Neural cell (in vitro differentiated cells): Measurements from ENCODE around the gene GRIA1. TPM values are rescaled to one million over a fixed set of nuclear protein-coding genes. Genes with fewer than 3 reads are reported as not detected.

Experiments used
- H2AFZ ChIP-seq: fragments of 200-600, 300-800 bp; sonication (generic), shearing (Covaris generic); 2 replicates; pipeline ENCODE4 v1.6.0; 2014; ENCODE audit warnings: low read depth, mild to moderate bottlenecking, antibody characterized with exemption, low read length, moderate library complexity
- H3F3A ChIP-seq: fragments of 200-600 bp; shearing (Covaris generic); 2 replicates; pipeline ENCODE4 v1.6.1; 2016; ENCODE audit warnings: mild to moderate bottlenecking, moderate library complexity, mixed read lengths, antibody characterized with exemption, low read length; ENCODE audit not compliant: insufficient read depth, poor library complexity, severe bottlenecking
- H3K27ac ChIP-seq: fragments of 200-600, 300-800 bp; sonication (generic), shearing (Covaris generic); 2 replicates; pipeline ENCODE4 v1.5.1; 2014; ENCODE audit warnings: mild to moderate bottlenecking, low read length, moderate library complexity
- H3K27me3 ChIP-seq: fragments of 300-800, 200-600 bp; sonication (generic), shearing (Covaris generic); 2 replicates; pipeline ENCODE4 v1.6.0; 2014; ENCODE audit warnings: mild to moderate bottlenecking, low read depth, low read length, moderate library complexity; ENCODE audit not compliant: insufficient read depth
- H3K36me3 ChIP-seq: fragments of 300-800, 200-600 bp; sonication (generic), shearing (Covaris generic); 2 replicates; pipeline ENCODE4 v1.5.1; 2014; ENCODE audit warnings: mild to moderate bottlenecking, antibody characterized with exemption, low read length, moderate library complexity; ENCODE audit not compliant: insufficient read depth
- H3K4me2 ChIP-seq: fragments of 300-800, 200-600 bp; sonication (generic), shearing (Covaris generic); 2 replicates; pipeline ENCODE4 v1.6.0; 2014; ENCODE audit warnings: mild to moderate bottlenecking, low read length
- H3K4me3 ChIP-seq: fragments of 300-800, 200-600 bp; sonication (generic), shearing (Covaris generic); 2 replicates; pipeline ENCODE4 v1.5.1; 2014; ENCODE audit warnings: mild to moderate bottlenecking, low read length, moderate library complexity
- H3K79me2 ChIP-seq: fragments of 200-600 bp; shearing (Covaris generic); replicated peaks from 2 replicates; pipeline ENCODE4 v1.6.0; 2014; ENCODE audit warnings: mild to moderate bottlenecking, low read length, moderate library complexity; ENCODE audit not compliant: insufficient read depth
- H3K9ac ChIP-seq: fragments of 300-800, 200-600 bp; sonication (generic), shearing (Covaris generic); 2 replicates; pipeline ENCODE4 v1.6.1; 2016; ENCODE audit warnings: mild to moderate bottlenecking, low read length, mixed read lengths
- H3K9me2 ChIP-seq: fragments of 200-600 bp; shearing (Covaris generic); 2 replicates; pipeline ENCODE4 v1.6.1; 2016; ENCODE audit warnings: mild to moderate bottlenecking, low read length, mixed read lengths; ENCODE audit not compliant: insufficient read depth
- H3K9me3 ChIP-seq: fragments of 200-600, 300-800 bp; sonication (generic), shearing (Covaris generic); 2 replicates; pipeline ENCODE4 v1.6.1; 2016; ENCODE audit warnings: mild to moderate bottlenecking, mixed run types, low read length, moderate library complexity, mixed read lengths
- H4K20me1 ChIP-seq: fragments of 200-600 bp; shearing (Covaris generic); 2 replicates; pipeline ENCODE4 v1.6.1; 2016; ENCODE audit warnings: mild to moderate bottlenecking, mixed run types; ENCODE audit not compliant: insufficient read depth
- EP300 ChIP-seq: fragments of 450-650 bp; conservative IDR thresholded peaks from 2 replicates; pipeline ENCODE4 v1.6.1; 2014; ENCODE audit warnings: antibody characterized with exemption, mild to moderate bottlenecking, moderate library complexity; ENCODE audit not compliant: poor library complexity, severe bottlenecking
- EZH2 ChIP-seq: fragments of 200-600, 300-800 bp; shearing (Covaris generic), sonication (generic); IDR thresholded peaks from 2 replicates; pipeline ENCODE4 v1.6.1; 2014; ENCODE audit warnings: antibody characterized with exemption, low read length, borderline replicate concordance, mild to moderate bottlenecking; ENCODE audit not compliant: insufficient read depth, poor library complexity, severe bottlenecking
- MXI1 ChIP-seq: fragments of 450-650 bp; conservative IDR thresholded peaks from 2 replicates; pipeline ENCODE4 v1.6.1; 2014; ENCODE audit warnings: antibody characterized with exemption, mild to moderate bottlenecking; ENCODE audit not compliant: poor library complexity, severe bottlenecking
- POLR2AphosphoS5 ChIP-seq: IDR thresholded peaks from 2 replicates; pipeline ENCODE4 v1.6.1; 2012
- RAD21 ChIP-seq: fragments of 450-650 bp; conservative IDR thresholded peaks from 2 replicates; pipeline ENCODE4 v1.6.1; 2014; ENCODE audit warnings: antibody characterized with exemption, mild to moderate bottlenecking, moderate library complexity
- SMC3 ChIP-seq: fragments of 450-650 bp; conservative IDR thresholded peaks from 2 replicates; pipeline ENCODE4 v1.6.1; 2014; ENCODE audit warnings: antibody characterized with exemption, mild to moderate bottlenecking, moderate library complexity; ENCODE audit not compliant: poor library complexity
- TAF1 ChIP-seq: IDR thresholded peaks from 2 replicates; pipeline ENCODE4 v1.6.1; 2012; ENCODE audit warnings: low read depth
- polyA plus RNA-seq: library from polyadenylated mRNA; depleted of rRNA; stranded (reverse); fragments of >200 nt; gene quantifications from 2 replicates; pipeline ENCODE4 v1.2.3, GENCODE V29; 2014
- TF ChIP-seq, protein P1 (sequence below): fragments of 450-650 bp; IDR thresholded peaks from 2 replicates; pipeline ENCODE4 v1.5.1; 2014; ENCODE audit warnings: antibody characterized with exemption, mild to moderate bottlenecking, moderate library complexity; ENCODE audit not compliant: poor library complexity, severe bottlenecking
- TF ChIP-seq, protein P2 (sequence below): IDR thresholded peaks from 2 replicates; pipeline ENCODE4 v1.6.1; 2012; ENCODE audit warnings: borderline replicate concordance

GRIA1 gene
- polyA plus RNA-seq, 1 donor from 2014 or later: 59.6 TPM

DNA sequence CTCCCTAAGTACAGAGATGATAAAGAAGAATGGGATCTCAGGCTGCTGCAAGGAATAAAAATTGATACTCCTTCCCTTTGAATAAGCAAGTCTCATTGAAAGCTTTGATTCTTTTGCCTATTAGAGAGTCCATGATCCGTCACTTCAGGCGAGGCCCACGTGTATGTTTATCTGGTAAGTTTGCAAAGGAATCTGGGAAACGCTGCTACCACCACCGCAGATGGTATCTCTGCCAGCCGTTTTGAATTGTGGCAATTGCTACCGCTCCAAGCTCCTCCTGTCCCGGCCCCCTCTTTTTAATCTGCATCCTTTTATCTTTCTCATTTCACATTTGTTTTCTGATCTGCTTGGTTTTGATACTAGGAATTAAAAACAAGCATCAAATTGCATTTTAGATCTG is 42.9 kb upstream of the GRIA1 start:
- TF ChIP-seq EP300: no peak
- TF ChIP-seq MXI1: no peak
- TF ChIP-seq, protein P1, sequence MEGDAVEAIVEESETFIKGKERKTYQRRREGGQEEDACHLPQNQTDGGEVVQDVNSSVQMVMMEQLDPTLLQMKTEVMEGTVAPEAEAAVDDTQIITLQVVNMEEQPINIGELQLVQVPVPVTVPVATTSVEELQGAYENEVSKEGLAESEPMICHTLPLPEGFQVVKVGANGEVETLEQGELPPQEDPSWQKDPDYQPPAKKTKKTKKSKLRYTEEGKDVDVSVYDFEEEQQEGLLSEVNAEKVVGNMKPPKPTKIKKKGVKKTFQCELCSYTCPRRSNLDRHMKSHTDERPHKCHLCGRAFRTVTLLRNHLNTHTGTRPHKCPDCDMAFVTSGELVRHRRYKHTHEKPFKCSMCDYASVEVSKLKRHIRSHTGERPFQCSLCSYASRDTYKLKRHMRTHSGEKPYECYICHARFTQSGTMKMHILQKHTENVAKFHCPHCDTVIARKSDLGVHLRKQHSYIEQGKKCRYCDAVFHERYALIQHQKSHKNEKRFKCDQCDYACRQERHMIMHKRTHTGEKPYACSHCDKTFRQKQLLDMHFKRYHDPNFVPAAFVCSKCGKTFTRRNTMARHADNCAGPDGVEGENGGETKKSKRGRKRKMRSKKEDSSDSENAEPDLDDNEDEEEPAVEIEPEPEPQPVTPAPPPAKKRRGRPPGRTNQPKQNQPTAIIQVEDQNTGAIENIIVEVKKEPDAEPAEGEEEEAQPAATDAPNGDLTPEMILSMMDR: no peak
- no peak for TF ChIP-seq POLR2AphosphoS5
- TF ChIP-seq EZH2: no peak
- TF ChIP-seq, protein P2, sequence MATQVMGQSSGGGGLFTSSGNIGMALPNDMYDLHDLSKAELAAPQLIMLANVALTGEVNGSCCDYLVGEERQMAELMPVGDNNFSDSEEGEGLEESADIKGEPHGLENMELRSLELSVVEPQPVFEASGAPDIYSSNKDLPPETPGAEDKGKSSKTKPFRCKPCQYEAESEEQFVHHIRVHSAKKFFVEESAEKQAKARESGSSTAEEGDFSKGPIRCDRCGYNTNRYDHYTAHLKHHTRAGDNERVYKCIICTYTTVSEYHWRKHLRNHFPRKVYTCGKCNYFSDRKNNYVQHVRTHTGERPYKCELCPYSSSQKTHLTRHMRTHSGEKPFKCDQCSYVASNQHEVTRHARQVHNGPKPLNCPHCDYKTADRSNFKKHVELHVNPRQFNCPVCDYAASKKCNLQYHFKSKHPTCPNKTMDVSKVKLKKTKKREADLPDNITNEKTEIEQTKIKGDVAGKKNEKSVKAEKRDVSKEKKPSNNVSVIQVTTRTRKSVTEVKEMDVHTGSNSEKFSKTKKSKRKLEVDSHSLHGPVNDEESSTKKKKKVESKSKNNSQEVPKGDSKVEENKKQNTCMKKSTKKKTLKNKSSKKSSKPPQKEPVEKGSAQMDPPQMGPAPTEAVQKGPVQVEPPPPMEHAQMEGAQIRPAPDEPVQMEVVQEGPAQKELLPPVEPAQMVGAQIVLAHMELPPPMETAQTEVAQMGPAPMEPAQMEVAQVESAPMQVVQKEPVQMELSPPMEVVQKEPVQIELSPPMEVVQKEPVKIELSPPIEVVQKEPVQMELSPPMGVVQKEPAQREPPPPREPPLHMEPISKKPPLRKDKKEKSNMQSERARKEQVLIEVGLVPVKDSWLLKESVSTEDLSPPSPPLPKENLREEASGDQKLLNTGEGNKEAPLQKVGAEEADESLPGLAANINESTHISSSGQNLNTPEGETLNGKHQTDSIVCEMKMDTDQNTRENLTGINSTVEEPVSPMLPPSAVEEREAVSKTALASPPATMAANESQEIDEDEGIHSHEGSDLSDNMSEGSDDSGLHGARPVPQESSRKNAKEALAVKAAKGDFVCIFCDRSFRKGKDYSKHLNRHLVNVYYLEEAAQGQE: no peak
- no peak for TF ChIP-seq SMC3
- no peak for TF ChIP-seq RAD21
- TF ChIP-seq TAF1: no peak
- no peak overlapping the region for H3K4me2 ChIP-seq
- H3K9me2 ChIP-seq: no peaks in the 10 kb centered on the region
- H3K36me3 ChIP-seq: no peaks in the 10 kb centered on the region
- H2AFZ ChIP-seq: no peak overlapping the region
- H3F3A ChIP-seq: no peaks in the 10 kb centered on the region
- no peaks in the 10 kb centered on the region for H4K20me1 ChIP-seq
- H3K9me3 ChIP-seq: no peaks in the 10 kb centered on the region
- H3K27me3 ChIP-seq: no peaks in the 10 kb centered on the region
- no peaks in the 10 kb centered on the region for H3K79me2 ChIP-seq
- H3K9ac ChIP-seq: no peak overlapping the region
- H3K27ac ChIP-seq: no peak overlapping the region
- H3K4me3 ChIP-seq: no peak overlapping the region

DNA sequence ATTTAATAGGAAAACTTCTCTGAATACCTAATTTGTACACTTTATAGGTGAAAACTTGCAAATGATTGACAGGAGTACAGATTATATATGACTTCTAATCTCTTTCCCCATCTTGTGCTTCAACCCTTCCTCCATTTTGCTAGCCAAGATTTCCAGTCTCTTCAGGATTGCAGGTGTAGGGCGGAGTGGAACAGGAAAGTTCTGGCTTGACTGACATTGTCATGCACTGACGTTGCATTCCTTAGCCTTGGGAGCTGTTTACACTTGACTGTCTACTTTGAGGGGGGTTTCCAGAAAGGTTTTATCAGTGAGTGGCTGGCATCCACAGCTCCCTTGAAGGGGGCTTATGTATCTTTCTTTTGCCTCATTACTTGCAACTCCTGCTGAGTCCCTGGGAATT is 34.1 kb upstream of the GRIA1 start:
- Histone ChIP-seq H3K79me2 (no peaks in the 10 kb centered on the region), H3K9ac (no peak overlapping the region), H3K9me3 (no peaks in the 10 kb centered on the region), H3K27me3 (no peaks in the 10 kb centered on the region), H3F3A (no peaks in the 10 kb centered on the region), H2AFZ (no peak overlapping the region), H3K4me2 (no peak overlapping the region), H4K20me1 (no peaks in the 10 kb centered on the region), H3K27ac (no peak overlapping the region), H3K4me3 (no peak overlapping the region), H3K36me3 (no peaks in the 10 kb centered on the region), H3K9me2 (no peaks in the 10 kb centered on the region)
- TF ChIP-seq RAD21: no peak
- TF ChIP-seq EZH2: no peak
- TF ChIP-seq, protein P2: no peak
- no peak for TF ChIP-seq MXI1
- no peak for TF ChIP-seq POLR2AphosphoS5
- TF ChIP-seq, protein P1: no peak
- TF ChIP-seq SMC3: no peak
- TF ChIP-seq EP300: no peak
- TF ChIP-seq TAF1: no peak
